NCI-H510A treated with DMSO at 0.1 percent for 48 hours (cell line): ENCODE measurements around the gene LPIN2.

Experiments
- DNase-seq: peaks from one replicate; lab custom pipeline; 2025; lab: John Stamatoyannopoulos, UW

LPIN2 gene

GRCh38 chr18:2979871-2980790 is 32.8 kb downstream of the LPIN2 start:
- no peak for DNase-seq

DNA sequence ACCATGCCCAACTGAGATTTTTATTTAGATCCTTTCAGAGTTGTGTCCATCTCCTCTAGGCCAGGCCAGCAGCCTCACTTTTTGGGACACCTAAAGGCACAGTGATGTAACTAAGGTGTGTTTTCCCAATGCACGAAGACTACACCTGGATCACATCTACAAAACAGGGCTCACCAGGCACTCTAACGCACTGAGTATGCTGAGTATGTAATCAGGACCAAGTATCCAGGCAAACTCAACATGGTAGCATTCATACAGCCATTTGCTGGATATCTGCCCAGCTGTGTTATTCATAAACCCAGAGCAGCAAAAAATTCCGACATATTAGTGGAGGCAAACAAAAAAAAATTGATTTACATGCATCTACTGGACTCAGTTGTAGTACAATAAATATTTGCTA is 33.8 kb downstream of the LPIN2 start:
- DNase-seq: no peak

DNA sequence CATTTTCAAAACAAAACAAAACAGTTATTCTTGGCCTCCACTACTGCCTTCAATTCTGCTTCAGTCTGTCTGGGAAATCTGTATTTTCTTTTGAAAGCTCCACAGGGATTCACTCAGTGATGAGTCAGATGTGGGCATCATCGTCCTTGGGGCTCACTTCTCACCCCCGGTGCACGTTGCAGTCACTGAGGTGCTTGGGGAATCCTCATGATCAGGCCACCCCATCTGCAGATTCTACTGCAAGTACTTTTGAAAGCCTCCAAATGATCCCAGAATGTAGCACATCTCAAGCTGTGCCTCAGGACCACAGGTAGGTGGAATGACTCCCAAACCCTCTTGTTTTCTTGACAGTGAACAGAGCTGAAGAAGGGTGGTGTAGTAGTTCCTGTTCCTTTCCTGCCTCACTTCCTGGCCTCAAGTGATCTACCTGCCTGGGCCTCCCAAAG is 34.3 kb downstream of the LPIN2 start:
- no peak for DNase-seq

DNA sequence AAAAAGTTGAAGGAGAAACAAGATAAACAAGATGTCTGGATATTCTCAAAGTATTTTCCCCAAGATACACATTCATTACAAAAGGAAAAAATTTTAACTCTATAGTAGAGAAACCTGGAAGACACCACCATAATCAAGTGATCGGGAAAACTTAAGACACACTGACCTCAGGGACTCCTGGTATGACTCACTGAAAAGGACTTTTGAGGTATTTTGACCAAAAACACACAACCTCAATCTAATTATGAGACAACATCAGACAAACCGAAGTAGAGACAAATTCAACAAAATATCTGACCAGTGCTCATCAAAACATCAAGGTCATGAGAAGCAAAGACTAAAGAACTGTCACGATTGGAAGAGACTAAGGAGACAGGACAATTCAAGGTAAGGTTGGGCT is 34.7 kb downstream of the LPIN2 start:
- no peak for DNase-seq

DNA sequence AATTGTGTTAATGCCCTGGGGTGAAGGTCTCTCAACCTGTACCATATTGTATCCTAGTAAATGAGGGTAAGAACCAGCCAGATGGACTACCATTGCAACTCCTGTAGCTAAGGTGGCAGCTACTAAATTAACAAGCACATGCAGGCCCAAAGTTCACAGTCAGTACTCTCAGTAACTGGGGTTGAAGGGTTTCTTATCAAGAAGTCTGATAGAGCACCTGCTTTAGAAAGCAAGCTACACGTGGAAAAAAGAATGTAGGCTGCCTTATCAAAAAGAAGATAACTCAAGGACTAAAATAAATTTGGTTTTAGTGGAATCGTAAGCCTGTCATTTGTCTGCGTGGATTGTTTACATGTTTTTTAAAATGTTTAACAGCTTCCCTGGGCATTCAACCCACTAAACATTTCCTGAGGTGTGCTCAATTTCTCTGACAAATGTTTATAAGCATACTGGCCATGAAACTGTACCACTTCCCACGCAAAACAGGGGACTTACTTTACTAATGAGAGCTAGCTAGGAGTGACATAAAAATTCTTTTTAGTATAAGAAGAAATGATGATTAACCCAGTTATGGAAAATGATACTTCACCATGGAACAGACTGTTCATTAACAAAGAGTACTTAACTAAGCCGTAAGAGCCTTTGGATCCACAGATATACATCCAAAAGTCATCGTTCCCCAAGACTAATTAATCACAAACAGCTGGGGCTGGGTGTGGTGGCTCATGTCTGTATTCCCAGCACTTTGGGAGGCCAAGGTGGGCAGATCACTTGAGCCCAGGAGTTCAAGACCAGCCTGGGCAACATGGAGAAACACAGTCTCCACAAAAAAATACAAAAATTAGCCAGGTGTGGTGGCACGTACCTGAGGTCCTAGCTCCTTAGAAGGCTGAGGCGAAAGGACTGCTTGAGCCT is 36.5 kb downstream of the LPIN2 start:
- DNase-seq: no peak

- DNase-seq: no peak
Observed at GRCh38 chr18:2974731-2975130, 38.2 kb downstream of the LPIN2 start.

- no peak for DNase-seq
Observed at GRCh38 chr18:2971741-2972552, 41.0 kb downstream of the LPIN2 start.

GRCh38 chr18:2970772-2971659 is 41.9 kb downstream of the LPIN2 start:
- DNase-seq: no peak

GRCh38 chr18:2970344-2970743 is 42.6 kb downstream of the LPIN2 start:
- no peak for DNase-seq

DNA sequence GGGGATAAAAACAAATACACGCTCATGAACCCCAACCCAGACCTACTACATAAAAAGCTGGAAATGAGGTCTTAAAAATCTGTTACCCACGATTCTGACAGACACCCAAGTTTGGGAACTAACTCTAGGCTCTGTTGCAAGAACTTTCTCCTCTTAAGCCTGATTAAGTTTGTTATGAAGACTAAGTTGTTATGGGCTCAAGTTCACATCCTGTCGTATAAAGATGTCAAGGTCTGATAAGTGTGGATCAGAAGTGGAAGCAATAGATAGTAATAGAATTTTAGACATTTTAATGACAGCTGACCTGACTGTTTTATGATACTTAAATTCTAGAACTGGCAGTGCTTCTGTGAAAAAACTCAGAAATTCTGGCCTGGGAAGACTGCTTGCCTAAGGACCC is 43.2 kb downstream of the LPIN2 start:
- DNase-seq: no peak

- no peak for DNase-seq
Observed at GRCh38 chr18:2968606-2969005, 44.3 kb downstream of the LPIN2 start.

GRCh38 chr18:2967820-2968219 is 45.1 kb downstream of the LPIN2 start:
- DNase-seq: no peak

- DNase-seq: no peak
Observed at GRCh38 chr18:2967357-2967756, 45.6 kb downstream of the LPIN2 start.

DNA sequence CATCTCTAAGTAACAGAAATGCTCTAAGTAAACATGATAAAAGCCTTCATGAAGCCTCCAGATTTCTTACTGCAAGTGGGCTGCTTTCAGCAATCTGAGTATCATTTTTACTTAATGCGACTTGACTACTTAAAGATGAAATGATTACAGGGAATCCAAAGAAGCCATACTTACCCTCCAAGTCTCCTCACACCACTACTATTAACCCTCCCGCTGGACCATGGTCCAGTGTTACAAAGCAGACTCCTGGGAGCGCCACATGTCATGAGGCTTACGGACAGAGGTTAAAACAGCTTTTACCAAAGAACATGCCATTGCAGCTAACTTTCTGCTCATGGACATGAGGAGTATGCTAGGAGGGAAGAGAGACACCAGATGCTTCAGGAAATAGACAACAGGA is 46.4 kb downstream of the LPIN2 start:
- DNase-seq: no peak

DNA sequence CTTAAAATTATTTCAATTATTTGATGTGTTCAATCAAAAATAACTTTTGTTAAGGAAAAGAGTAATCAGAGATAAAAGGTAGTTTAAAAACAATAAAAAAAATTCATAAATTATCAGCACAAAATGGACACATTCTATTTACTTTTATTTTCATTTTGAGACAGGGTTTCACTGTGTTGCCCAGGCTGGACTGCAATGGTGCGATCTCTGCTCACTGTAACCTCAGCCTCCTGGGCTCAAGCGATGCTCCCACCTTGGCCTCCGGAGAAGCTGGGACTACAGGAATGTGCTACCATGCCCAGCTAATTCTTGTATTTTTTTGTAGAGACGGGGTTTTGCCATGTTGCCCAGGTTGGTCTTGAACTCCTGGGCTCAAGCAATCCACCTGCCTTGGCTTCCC is 47.1 kb downstream of the LPIN2 start:
- DNase-seq: no peak

- no peak for DNase-seq
Observed at GRCh38 chr18:2964361-2965010, 48.5 kb downstream of the LPIN2 start.
